Calu3 (cell line): Measurements from ENCODE around the gene NDUFA9. TPM values are rescaled to one million over a fixed set of nuclear protein-coding genes. Genes with fewer than 3 reads are reported as not detected.

Experiments used
- Bru-seq: library from RNA; stranded (reverse); fragments of 400-500 nt; gene quantifications from one replicate; lab custom pipeline; 2021; lab: Mats Ljungman, UMichigan
- BruChase-seq, 2 experiments: library from RNA; stranded (reverse); fragments of 400-500 nt; gene quantifications; one replicate each; lab custom pipeline; 2021; lab: Mats Ljungman, UMichigan
- BruUV-seq: library from RNA; stranded (reverse); fragments of 400-500 nt; replicated peaks from 2 replicates; lab custom pipeline; 2021; lab: Mats Ljungman, UMichigan
- CTCF ChIA-PET: fragments of 300-600 bp; sonication (Branson Sonifier 250); formaldehyde crosslinking; loops from one replicate; lab custom pipeline; 2022; ENCODE audit warnings: antibody characterized with exemption; lab: Charles Lee
- DNase-seq: peaks from one replicate; pipeline ENCODE4 v3.0.0; 2022
- H3K27ac Mint-ChIP-seq: one replicate; pipeline ENCODE4 v1.8.0; 2022; ENCODE audit warnings: mixed read lengths; ENCODE audit not compliant: unreplicated experiment
- H3K27me3 Mint-ChIP-seq: one replicate; pipeline ENCODE4 v1.8.0; 2022; ENCODE audit warnings: mixed read lengths; ENCODE audit not compliant: unreplicated experiment
- H3K36me3 Mint-ChIP-seq: one replicate; pipeline ENCODE4 v1.8.0; 2022; ENCODE audit warnings: mild to moderate bottlenecking, moderate library complexity, mixed read lengths; ENCODE audit not compliant: insufficient read depth, unreplicated experiment
- H3K4me1 Mint-ChIP-seq: one replicate; pipeline ENCODE4 v1.8.0; 2022; ENCODE audit warnings: mild to moderate bottlenecking, low read depth, mixed read lengths; ENCODE audit not compliant: unreplicated experiment
- H3K4me3 Mint-ChIP-seq: one replicate; pipeline ENCODE4 v1.8.0; 2022; ENCODE audit warnings: mild to moderate bottlenecking, low read depth, moderate library complexity, mixed read lengths; ENCODE audit not compliant: unreplicated experiment
- H3K9me3 Mint-ChIP-seq: one replicate; pipeline ENCODE4 v1.8.0; 2022; ENCODE audit warnings: low read depth, mixed read lengths; ENCODE audit not compliant: unreplicated experiment
- CTCF ChIP-seq: fragments of 200-600 bp; IDR thresholded peaks from one replicate; pipeline ENCODE4 v1.8.0; 2022; ENCODE audit warnings: antibody characterized with exemption; ENCODE audit not compliant: unreplicated experiment
- intact Hi-C: fragments of 100-400 bp; cut with micrococcal nuclease; formaldehyde crosslinking; loops from one replicate; pipeline ENCODE4 v1.10.0; 2022; ENCODE audit not compliant: unreplicated experiment
- long read RNA-seq: library from polyadenylated mRNA; stranded (forward); transcript quantifications from one replicate; pipeline ENCODE4 v2.0.0, GENCODE V29; 2022
- total RNA-seq: library from RNA; stranded (reverse); gene quantifications from 2 replicates; pipeline ENCODE4 v1.2.3, GENCODE V29; 2022

NDUFA9 gene
- total RNA-seq (125 and 130 TPM in 2 replicates), Bru-seq, nascent RNA (percentile 66 among the genes with signal in this experiment), BruChase-seq, experiment 1, labeled RNA remaining after a 6-hour chase (percentile 79 among the genes with signal in this experiment), BruChase-seq, experiment 2, labeled RNA remaining after a 2-hour chase (percentile 75 among the genes with signal in this experiment)
- long read RNA-seq, full-length matches to known transcripts: 247 of 254 reads
- long read RNA-seq, partial matches to known transcripts: 2 of 254 reads
- long read RNA-seq, other reads (novel, unspliced or antisense): 5 of 254 reads

- H3K27ac Mint-ChIP-seq: peak within 1 kb of the TSS; percentile 99
- CTCF ChIA-PET: interaction anchor here (0.9 kb wide), 1 partner anchor 51 kb away, joined by 3 read pairs; no protein-coding TSS in a partner anchor
- H3K36me3 Mint-ChIP-seq: peaks cover 21% of the 10 kb centered on the region
- no peak for TF ChIP-seq CTCF
- H3K27me3 Mint-ChIP-seq: peaks cover 11% of the 10 kb centered on the region
- TSS peak; percentile 89 for BruUV-seq
- intact Hi-C loops: loop anchor here (2.0 kb wide), 1 partner anchor 44 kb away; no protein-coding TSS in a partner anchor
- peak; percentile 80 for DNase-seq
- no peaks in the 10 kb centered on the region for H3K9me3 Mint-ChIP-seq
- H3K4me1 Mint-ChIP-seq: peaks cover 22% of the 10 kb centered on the region
- peak within 1 kb of the TSS; percentile 99 for H3K4me3 Mint-ChIP-seq
Observed at GRCh38 chr12:4648501-4649357, at the start of gene NDUFA9, which contains the start of gene AKAP3. TSS of gene NDUFA9 (plus strand) at chr12:4649114. CDS start at chr12:4649127, 13 bp downstream. TSS of gene AKAP3 (minus strand) at chr12:4649051. CDS start at chr12:4638196, 10,855 bp downstream.

- CTCF ChIA-PET: no interaction called here
Observed at GRCh38 chr12:4603421-4603820, 45.5 kb upstream of the NDUFA9 start.

GRCh38 chr12:4603946-4604345 is 45.0 kb upstream of the NDUFA9 start:
- no peak for DNase-seq
- intact Hi-C loops: loop anchor here (2.0 to 10.0 kb wide), 2 partner anchors 45 to 151 kb away; partner anchors contain the start of genes AKAP3 and NDUFA9
- H3K27ac Mint-ChIP-seq: no peak overlapping the region
- H3K4me3 Mint-ChIP-seq: no peak overlapping the region
- TF ChIP-seq CTCF: no peak
- H3K4me1 Mint-ChIP-seq: no peaks in the 10 kb centered on the region
- peaks cover 39% of the 10 kb centered on the region for H3K27me3 Mint-ChIP-seq
- CTCF ChIA-PET: interaction anchor here (1.2 kb wide), 1 partner anchor 154 kb away, joined by 3 read pairs; no protein-coding TSS in a partner anchor
- H3K9me3 Mint-ChIP-seq: no peaks in the 10 kb centered on the region
- no TSS peak for BruUV-seq
- peaks cover 8% of the 10 kb centered on the region for H3K36me3 Mint-ChIP-seq

More at GRCh38 chr12:4603421-4603820, 45.5 kb upstream of the NDUFA9 start:
- Mint-ChIP-seq H3K4me3 (no peak overlapping the region), H3K27me3 (peaks cover 42% of the 10 kb centered on the region), H3K4me1 (no peaks in the 10 kb centered on the region), H3K27ac (no peak overlapping the region), H3K9me3 (no peaks in the 10 kb centered on the region), H3K36me3 (peaks cover 8% of the 10 kb centered on the region)
- TF ChIP-seq CTCF: no peak
- no peak for DNase-seq
- BruUV-seq: no TSS peak
- intact Hi-C loops: loop anchor here (10.0 kb wide), 1 partner anchor 151 kb away; no protein-coding TSS in a partner anchor

GRCh38 chr12:4604684-4605193 is 44.2 kb upstream of the NDUFA9 start:
- Mint-ChIP-seq H3K4me1 (no peaks in the 10 kb centered on the region), H3K36me3 (peaks cover 8% of the 10 kb centered on the region), H3K9me3 (no peaks in the 10 kb centered on the region), H3K4me3 (peak overlapping the region; percentile 97), H3K27me3 (peaks cover 31% of the 10 kb centered on the region), H3K27ac (peak overlapping the region; percentile 88)
- TF ChIP-seq CTCF: peak; percentile 95
- BruUV-seq: no TSS peak
- intact Hi-C loops: loop anchor here (2.0 to 10.0 kb wide), 2 partner anchors 44 to 150 kb away; partner anchors contain the start of genes AKAP3 and NDUFA9
- CTCF ChIA-PET: interaction anchor here (1.2 kb wide), 1 partner anchor 153 kb away, joined by 3 read pairs; no protein-coding TSS in a partner anchor
- peak; percentile 81 for DNase-seq
